CD4-positive, alpha-beta T cell (primary cell): ENCODE data around the gene IDUA. TPM values are rescaled to one million over a fixed set of nuclear protein-coding genes. Genes with fewer than 3 reads are reported as not detected.

ENCODE experiments used
- ATAC-seq: fragments of 200-7000 bp; cut with Tn5 transposase; one replicate; pipeline ENCODE4 v1.10.0; 2022; ENCODE audit warnings: mild to moderate bottlenecking; ENCODE audit not compliant: poor library complexity
- CTCF ChIA-PET: fragments of 350-600 bp; sonication (Branson Sonifier 250); formaldehyde crosslinking; loops from one replicate; lab custom pipeline; 2021; ENCODE audit warnings: antibody characterized with exemption, inconsistent platforms; lab: Charles Lee
- POLR2A ChIA-PET: fragments of 350-600 bp; sonication (Branson Sonifier 250); formaldehyde crosslinking; loops from one replicate; lab custom pipeline; 2021; ENCODE audit warnings: antibody characterized with exemption, inconsistent platforms; lab: Charles Lee
- DNase-seq, 14 experiments: peaks; one replicate each; pipeline ENCODE4 v3.0.0-alpha.2; 2013 to 2020; ENCODE audit warnings: mixed read lengths in 2 of 14
- H3K27ac ChIP-seq, 2 donors: one replicate each; pipeline versions ENCODE4 v1.5.1 to v1.7.0; 2013; ENCODE audit warnings: low read length in 2 of 2, low read depth in 1 of 2, mild to moderate bottlenecking in 1 of 2
- H3K27me3 ChIP-seq, 2 experiments: 1 replicate in 1 of 2; 2 replicates in 1 of 2; pipeline versions ENCODE4 v1.6.1 to v1.7.0; 2013; ENCODE audit warnings: low read length in 2 of 2, control low read depth in 1 of 2, mild to moderate bottlenecking in 1 of 2, moderate library complexity in 1 of 2; ENCODE audit not compliant: insufficient read depth in 2 of 2, control insufficient read depth in 1 of 2
- H3K36me3 ChIP-seq: one replicate; pipeline ENCODE4 v1.6.1; 2013; ENCODE audit warnings: low read length, control low read depth; ENCODE audit not compliant: insufficient read depth
- H3K4me1 ChIP-seq: one replicate; pipeline ENCODE4 v1.6.1; 2013; ENCODE audit warnings: low read length, control low read depth; ENCODE audit not compliant: insufficient read depth
- H3K4me3 ChIP-seq: one replicate; pipeline ENCODE4 v1.5.1; 2013; ENCODE audit warnings: mild to moderate bottlenecking, low read length, moderate library complexity
- H3K9me3 ChIP-seq, 2 experiments: 1 replicate in 1 of 2; 2 replicates in 1 of 2; pipeline versions ENCODE4 v1.6.1 to v1.7.0; 2013; ENCODE audit warnings: low read length in 2 of 2, mild to moderate bottlenecking in 2 of 2, control low read depth in 1 of 2, moderate library complexity in 1 of 2; ENCODE audit not compliant: control insufficient read depth in 1 of 2, insufficient read depth in 1 of 2
- H3K27ac Mint-ChIP-seq: one replicate; pipeline ENCODE4 v1.8.0; 2020; ENCODE audit warnings: mixed read lengths
- H3K27me3 Mint-ChIP-seq: one replicate; pipeline ENCODE4 v1.8.0; 2021; ENCODE audit warnings: mixed read lengths
- H3K36me3 Mint-ChIP-seq: one replicate; pipeline ENCODE4 v1.8.0; 2021; ENCODE audit warnings: low read depth, mixed read lengths
- H3K4me1 Mint-ChIP-seq: one replicate; pipeline ENCODE4 v1.8.0; 2021; ENCODE audit warnings: low read depth, mixed read lengths
- H3K4me3 Mint-ChIP-seq: one replicate; pipeline ENCODE4 v1.8.0; 2020; ENCODE audit warnings: mild to moderate bottlenecking, mixed read lengths
- H3K9me3 Mint-ChIP-seq: one replicate; pipeline ENCODE4 v1.8.0; 2020; ENCODE audit warnings: mixed read lengths
- intact Hi-C, 2 experiments: fragments of 100-400 bp; cut with DNase I in 1 of 2; cut with micrococcal nuclease in 1 of 2; formaldehyde crosslinking; loops; one replicate each; pipeline versions ENCODE4 v1.15.1 to v1.9.0; 2023 to 2025; cut with DNase I, micrococcal nuclease
- total RNA-seq, 174 experiments: library from RNA in 2 of 174; stranded (reverse) in 2 of 174; gene quantifications; one replicate each; pipeline ENCODE4 v1.2.3 and lab custom pipeline; 2021 to 2026
- TF ChIP-seq, protein P1 (sequence below): fragments of 200-600 bp; IDR thresholded peaks from one replicate; pipeline ENCODE4 v1.8.0; 2022; ENCODE audit warnings: antibody characterized with exemption, mild to moderate bottlenecking

IDUA gene
- total RNA-seq, 2 experiments from 2014 or later, result 70.2 to 77.8 TPM

DNA sequence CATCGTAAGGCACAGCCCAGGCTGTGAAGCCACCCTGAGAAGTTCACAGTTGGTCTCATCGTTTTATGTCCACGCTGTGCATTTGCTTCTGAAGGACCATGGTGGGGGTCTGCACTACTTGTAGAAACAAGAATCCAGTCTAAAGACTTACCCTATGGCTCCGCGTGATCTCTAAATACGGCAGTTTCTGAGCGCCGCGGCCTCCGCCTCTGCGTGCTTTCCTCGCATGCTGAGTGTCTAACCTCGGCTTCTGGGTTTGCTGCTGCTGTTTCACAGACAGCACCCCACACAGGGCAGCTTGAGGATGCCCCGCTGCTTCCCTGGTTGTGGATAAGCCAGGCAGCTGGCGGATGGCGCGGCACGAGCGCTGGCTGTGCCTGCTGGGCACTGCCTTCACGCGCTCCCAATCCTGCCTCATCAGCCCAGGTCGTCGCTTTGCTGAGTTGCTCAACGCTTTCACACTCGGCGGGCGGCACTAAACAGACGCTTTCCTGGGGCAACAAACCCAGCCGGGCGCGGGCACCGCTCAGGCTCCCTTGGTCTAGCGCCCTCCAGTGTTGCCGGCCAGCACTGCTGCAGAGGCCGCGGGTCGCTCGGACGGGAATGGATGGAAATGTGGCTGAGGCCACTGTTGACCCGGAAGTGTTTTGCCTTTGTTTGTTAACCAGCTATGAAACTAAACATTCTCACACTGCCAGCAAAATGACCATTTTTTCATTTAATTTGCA, 63.8 kb downstream of the IDUA start:
- no peak overlapping the region for H3K27ac Mint-ChIP-seq
- DNase-seq, result no peak
- Histone ChIP-seq H3K27me3 (peaks cover 10 to 14% of the 10 kb centered on the region in 2 experiments), H3K4me3 (no peak overlapping the region), H3K4me1 (peaks cover 8% of the 10 kb centered on the region), H3K36me3 (no peaks in the 10 kb centered on the region), H3K9me3 (peaks cover 0 to 36% of the 10 kb centered on the region in 2 experiments), H3K27ac (no peak overlapping the region)
- peaks cover 25% of the 10 kb centered on the region for H3K27me3 Mint-ChIP-seq
- H3K4me1 Mint-ChIP-seq, result peaks cover 4% of the 10 kb centered on the region
- ATAC-seq, result no peak
- no peaks in the 10 kb centered on the region for H3K36me3 Mint-ChIP-seq
- TF ChIP-seq, protein P1, sequence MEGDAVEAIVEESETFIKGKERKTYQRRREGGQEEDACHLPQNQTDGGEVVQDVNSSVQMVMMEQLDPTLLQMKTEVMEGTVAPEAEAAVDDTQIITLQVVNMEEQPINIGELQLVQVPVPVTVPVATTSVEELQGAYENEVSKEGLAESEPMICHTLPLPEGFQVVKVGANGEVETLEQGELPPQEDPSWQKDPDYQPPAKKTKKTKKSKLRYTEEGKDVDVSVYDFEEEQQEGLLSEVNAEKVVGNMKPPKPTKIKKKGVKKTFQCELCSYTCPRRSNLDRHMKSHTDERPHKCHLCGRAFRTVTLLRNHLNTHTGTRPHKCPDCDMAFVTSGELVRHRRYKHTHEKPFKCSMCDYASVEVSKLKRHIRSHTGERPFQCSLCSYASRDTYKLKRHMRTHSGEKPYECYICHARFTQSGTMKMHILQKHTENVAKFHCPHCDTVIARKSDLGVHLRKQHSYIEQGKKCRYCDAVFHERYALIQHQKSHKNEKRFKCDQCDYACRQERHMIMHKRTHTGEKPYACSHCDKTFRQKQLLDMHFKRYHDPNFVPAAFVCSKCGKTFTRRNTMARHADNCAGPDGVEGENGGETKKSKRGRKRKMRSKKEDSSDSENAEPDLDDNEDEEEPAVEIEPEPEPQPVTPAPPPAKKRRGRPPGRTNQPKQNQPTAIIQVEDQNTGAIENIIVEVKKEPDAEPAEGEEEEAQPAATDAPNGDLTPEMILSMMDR, result no peak
- POLR2A ChIA-PET, result no interaction called here
- H3K9me3 Mint-ChIP-seq, result no peaks in the 10 kb centered on the region
- CTCF ChIA-PET, result no interaction called here
- H3K4me3 Mint-ChIP-seq, result no peak overlapping the region
- intact Hi-C loops, result loop anchor here in 1 of 2 experiments (5.0 kb wide), 1 partner anchor 38 kb away; the partner anchor contains the start of gene FGFRL1

GRCh38 chr4:1051472-1051871, 64.6 kb downstream of the IDUA start:
- CTCF ChIA-PET, result no interaction called here
- Histone ChIP-seq H3K27ac (no peak overlapping the region), H3K27me3 (peaks cover 10 to 13% of the 10 kb centered on the region in 2 experiments), H3K4me1 (peaks cover 15% of the 10 kb centered on the region), H3K36me3 (no peaks in the 10 kb centered on the region), H3K9me3 (peaks cover 0 to 38% of the 10 kb centered on the region in 2 experiments), H3K4me3 (no peak overlapping the region)
- TF ChIP-seq, protein P1, result no peak
- Mint-ChIP-seq H3K4me3 (no peak overlapping the region), H3K27me3 (peaks cover 25% of the 10 kb centered on the region), H3K27ac (no peak overlapping the region), H3K36me3 (no peaks in the 10 kb centered on the region), H3K4me1 (peaks cover 11% of the 10 kb centered on the region), H3K9me3 (no peaks in the 10 kb centered on the region)
- POLR2A ChIA-PET, result interaction anchor here (0.8 kb wide), 1 partner anchor 12 kb away, joined by 3 read pairs; no protein-coding TSS in a partner anchor
- intact Hi-C loops, result loop anchor here in 1 of 2 experiments (5.0 kb wide), 1 partner anchor 39 kb away; the partner anchor contains the start of gene FGFRL1
- ATAC-seq (no peak), DNase-seq (no peak)

DNA sequence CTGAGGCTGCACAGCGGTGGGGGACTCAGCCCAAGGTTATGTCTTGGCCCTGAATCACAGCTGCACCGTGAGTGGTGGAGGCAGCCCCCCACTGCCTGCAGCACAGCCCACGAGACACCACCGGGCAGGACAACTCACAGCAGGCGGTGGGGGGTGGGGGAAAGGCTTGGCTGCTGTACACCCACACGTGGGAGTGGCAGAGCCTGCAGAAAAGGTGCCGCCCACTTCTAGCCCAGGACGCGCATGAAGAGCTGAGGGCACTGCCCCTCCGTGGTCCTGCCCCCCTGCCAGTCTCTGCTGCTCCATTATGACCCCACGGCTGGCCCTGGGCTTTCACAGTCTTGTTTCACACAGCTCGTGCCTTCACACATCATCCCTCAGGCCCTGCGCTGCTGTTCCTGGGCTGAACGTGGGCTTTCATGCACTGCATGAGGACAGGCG, 65.4 kb downstream of the IDUA start:
- H3K9me3 ChIP-seq, result peaks cover 0 to 38% of the 10 kb centered on the region in 2 experiments
- H3K4me1 ChIP-seq, result peaks cover 19% of the 10 kb centered on the region
- ChIA-PET POLR2A (no interaction called here), CTCF (no interaction called here)
- H3K36me3 ChIP-seq, result no peaks in the 10 kb centered on the region
- no peaks in the 10 kb centered on the region for H3K36me3 Mint-ChIP-seq
- no peaks in the 10 kb centered on the region for H3K9me3 Mint-ChIP-seq
- ATAC-seq (no peak), DNase-seq (peak in 1 of 14 experiments; percentile 11)
- H3K27ac ChIP-seq, result no peak overlapping the region
- H3K4me1 Mint-ChIP-seq, result peaks cover 11% of the 10 kb centered on the region
- H3K4me3 Mint-ChIP-seq, result no peak overlapping the region
- H3K27me3 ChIP-seq, result peaks cover 7% of the 10 kb centered on the region in 2 experiments
- no peak overlapping the region for H3K4me3 ChIP-seq
- TF ChIP-seq, protein P1, result no peak
- H3K27me3 Mint-ChIP-seq, result peaks cover 20% of the 10 kb centered on the region
- no peak overlapping the region for H3K27ac Mint-ChIP-seq
- intact Hi-C loops, result loop anchor here in 1 of 2 experiments (5.0 kb wide), 1 partner anchor 40 kb away; the partner anchor contains the start of gene FGFRL1
